ENCODE measurements around the gene ZNF107.

The ZNF107 gene

DNA sequence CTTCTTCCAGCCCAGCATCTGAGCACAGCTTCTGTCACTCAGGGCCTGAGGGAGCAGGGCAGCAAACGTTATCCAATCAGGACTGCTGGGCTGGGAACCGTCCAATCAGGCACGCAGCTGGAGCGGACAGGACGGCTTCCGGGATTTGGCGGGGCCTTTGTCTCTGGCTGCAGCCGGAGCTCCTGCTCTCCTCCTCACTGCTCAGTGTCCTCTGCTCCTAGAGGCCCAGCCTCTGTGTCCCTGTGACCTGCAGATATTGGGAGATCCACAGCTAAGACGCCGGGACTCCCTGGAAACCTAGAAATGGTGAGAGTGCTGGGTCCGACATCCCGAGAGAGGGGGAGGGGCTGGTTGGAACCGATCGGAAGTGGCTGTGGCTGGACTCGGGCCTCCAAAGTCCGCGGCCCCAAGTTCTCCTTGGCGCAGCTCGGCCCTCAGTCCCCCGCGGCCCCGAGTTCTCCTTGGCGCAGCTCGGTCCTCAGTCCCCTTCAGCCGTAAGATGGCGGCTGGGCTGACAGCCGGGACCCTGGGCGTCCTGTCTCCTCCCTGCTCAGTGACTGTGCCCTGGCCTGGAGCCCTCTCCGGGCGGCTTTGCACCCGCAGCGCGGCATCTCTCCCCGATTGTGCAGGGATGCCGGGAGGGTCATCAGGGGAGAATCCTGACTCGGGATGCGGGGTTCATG, at the start of gene ZNF107:
TSS of gene ZNF107 (plus strand) at position 154 of the 683 bp plus-strand sequence. CDS start at position 304, 150 bp downstream.
- peak; percentile 17 to 94 (median 86) for DNase-seq

GRCh38 chr7:64618785-64619456, 47.0 kb upstream of the ZNF107 start:
- DNase-seq: no peak

GRCh38 chr7:64619705-64620104, 46.2 kb upstream of the ZNF107 start:
- no peak for DNase-seq

- no peak for DNase-seq
Measured at GRCh38 chr7:64621656-64622055, 44.3 kb upstream of the ZNF107 start.

- DNase-seq: peak in 1 of 14 donors; percentile 1
Measured at GRCh38 chr7:64625114-64626082, 40.5 kb upstream of the ZNF107 start.

DNA sequence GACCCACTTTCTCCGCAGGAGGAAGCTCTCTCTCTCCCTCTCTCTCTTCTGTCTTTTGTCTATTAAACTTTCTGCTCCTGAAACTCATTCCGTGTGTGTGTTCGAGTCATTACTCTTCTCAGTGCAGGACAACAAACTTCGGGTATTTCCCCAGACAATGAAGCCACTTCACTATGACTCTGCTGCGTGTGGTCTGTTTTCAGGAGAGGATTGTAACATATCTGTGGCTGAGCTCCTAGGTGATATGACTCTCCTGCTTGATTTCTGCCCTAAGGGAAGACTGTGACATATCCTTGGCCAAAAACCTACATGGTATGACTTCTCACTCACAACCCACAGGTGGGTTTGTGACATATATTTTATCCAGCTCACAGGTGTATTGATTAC, 39.9 kb upstream of the ZNF107 start:
- DNase-seq: no peak

- DNase-seq: no peak
Measured at GRCh38 chr7:64626557-64626956, 39.4 kb upstream of the ZNF107 start.

DNA sequence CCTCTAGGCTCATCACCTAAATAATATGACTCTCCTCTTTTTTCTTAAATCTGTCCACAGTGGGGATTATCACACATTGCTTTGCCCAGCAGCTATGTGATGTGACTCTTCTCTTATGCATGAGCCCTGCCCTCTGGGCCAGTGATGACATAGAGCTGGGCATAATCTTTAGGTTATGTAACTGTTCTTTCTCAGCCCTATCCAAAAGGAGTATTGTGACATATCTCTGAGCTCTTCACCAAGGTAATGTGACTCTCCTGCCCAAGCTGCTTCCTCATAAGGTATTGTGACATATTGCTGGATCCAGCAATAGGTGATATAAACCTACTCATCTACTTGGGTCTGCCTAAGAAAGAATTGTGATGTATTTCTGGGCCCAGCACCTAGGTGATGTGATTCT, 37.7 kb upstream of the ZNF107 start:
- no peak for DNase-seq

DNA sequence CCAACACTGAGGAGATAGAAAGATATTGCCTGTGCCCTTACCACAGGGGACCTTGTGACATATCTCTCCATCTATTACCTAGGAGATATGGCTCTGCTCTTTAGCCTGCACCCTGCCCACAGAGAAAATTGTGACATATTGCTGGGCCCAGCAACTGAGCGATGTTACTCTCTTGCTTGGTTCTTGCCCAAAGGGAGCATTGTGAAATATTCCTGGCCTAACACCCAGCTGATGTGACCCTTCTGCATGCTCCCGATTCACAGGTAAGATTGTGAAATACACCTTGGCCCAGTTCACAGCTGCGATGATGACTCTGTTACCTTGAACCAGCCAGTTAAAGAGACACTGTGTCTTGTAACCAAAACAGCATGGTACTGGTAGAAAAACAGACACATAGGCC, 37.2 kb upstream of the ZNF107 start:
- DNase-seq: no peak

- DNase-seq: no peak
Measured at GRCh38 chr7:64630496-64630895, 35.4 kb upstream of the ZNF107 start.

- DNase-seq: no peak
Measured at GRCh38 chr7:64632029-64632428, 33.9 kb upstream of the ZNF107 start.

GRCh38 chr7:64633401-64633800, 32.5 kb upstream of the ZNF107 start:
- no peak for DNase-seq

GRCh38 chr7:64634406-64635062, 31.4 kb upstream of the ZNF107 start:
- DNase-seq: no peak

DNA sequence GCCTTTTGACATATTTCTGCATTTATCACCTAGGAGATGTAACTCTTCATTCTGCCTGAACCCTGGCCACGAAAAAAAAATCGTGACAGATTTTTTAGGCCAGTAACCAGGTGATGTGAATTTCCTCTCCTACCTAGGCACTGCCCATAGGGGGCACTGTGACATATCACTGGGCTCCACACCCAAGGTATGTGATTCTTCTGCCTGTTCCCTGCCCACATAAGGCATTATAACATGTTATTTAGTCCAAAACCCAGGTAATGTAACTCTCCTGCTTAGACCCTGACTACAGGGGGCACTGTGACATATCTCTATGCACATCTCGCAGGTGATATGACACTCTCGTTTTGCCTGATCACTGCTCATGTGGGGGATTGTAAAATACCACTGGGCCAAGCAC, 29.5 kb upstream of the ZNF107 start:
- no peak for DNase-seq

GRCh38 chr7:64637521-64638445, 28.1 kb upstream of the ZNF107 start:
- no peak for DNase-seq

DNA sequence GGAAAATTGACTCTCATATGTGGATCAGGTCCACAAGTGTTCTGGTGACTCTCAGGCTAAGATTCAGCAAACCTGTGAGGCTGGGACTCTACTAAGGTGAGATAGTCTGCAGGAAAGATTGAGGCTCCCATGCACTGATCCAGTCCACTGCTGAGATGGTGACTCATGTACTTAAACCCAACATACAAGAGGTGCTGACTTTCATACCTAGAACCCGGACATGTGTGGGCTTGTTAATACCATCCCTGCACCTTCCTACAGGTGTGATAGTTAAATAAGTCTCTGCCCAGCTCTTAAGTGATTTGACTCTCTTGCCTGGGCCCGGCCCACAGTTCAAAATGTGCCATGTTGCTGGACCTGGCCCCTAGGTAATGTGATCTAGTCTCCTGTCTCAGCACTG, 27.1 kb upstream of the ZNF107 start:
- DNase-seq: no peak

DNA sequence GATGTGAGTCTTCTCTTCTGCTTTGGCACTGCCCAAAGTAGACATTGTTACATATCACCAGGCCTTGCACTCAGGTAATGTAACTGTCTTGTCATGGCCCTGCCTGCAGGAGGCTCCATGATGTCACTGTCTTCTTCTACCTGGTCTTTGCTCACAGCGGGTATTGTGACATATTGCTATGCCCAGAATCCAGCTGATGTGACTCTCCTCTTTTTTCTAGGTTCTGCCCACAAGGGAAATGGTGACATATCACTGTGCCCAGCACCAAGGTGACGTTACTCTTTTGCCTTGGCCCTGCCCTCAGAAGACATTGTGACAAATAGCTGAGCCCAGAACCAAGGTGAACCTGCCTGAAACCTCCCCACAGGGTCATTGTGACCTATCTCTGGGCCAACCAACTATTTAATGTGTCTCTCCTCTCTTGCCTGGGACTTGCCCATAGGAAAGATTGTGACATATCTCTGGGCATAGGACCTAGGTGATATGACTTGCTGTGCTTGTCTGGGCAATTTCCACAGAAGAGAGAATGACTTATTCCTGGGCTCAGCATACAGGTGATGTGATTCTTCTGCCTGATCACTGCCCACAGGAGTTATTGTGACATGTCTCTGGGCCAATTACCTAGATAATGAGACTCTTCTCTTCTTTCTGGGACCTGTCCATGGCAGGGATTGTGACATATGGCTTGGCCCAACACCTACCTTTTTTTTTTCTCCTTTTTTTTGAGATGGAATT, 26.5 kb upstream of the ZNF107 start:
- no peak for DNase-seq

DNA sequence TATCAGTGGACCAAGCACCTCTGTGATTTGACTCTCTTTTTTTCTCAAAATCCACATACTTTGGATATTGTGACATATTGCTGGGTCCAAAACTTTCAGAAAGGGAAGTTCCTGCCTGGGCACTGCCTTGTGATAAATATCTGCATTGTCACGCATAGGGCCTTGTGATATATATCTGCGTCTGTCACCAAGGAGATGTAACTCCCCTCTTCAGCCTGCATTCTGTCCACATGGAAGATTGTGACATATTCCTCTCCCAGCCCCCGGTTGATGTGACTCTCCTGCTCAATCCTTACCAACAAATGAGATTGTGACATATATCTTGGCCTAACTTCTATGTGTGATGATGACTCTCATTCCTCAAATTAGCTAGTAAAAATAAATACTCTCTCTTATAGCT, 25.4 kb upstream of the ZNF107 start:
- no peak for DNase-seq

DNA sequence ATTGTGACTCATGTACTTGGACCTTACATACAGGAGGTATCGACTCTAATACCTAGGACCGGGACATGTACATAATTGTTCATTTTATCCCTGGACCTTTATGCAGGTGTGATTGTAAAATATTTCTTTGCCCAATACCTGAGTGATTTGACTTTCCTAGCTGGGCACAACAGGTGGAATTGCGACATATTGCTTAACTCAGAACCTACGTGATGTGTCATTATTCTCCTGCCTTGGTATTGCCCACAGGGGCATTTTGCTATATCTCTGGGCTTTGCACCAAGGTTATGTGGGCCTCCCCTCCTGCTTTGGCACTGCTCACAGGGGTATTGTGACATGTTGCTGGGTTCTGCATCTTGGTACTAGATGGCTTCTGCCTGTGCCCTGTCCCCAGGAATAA, 23.9 kb upstream of the ZNF107 start:
- DNase-seq: no peak

GRCh38 chr7:64642875-64643274, 23.1 kb upstream of the ZNF107 start:
- no peak for DNase-seq

DNA sequence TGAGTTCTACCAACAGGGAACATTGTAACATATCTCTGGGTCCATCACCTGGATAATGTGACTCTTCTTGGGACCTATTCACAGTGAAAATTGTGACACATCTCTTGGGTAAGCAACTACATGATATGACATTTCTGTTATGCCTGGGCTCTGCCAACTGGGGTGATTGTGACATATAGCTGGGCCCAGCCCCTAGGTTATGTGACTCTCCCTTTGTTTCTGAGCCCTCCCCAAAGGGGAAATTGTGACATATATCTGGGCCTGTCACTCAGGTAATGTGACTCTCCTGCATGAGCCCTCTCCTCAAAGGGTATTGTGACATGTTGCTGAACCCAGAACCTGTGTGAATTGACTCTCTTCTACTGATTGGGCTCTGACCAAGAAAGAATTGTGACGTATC, 22.4 kb upstream of the ZNF107 start:
- no peak for DNase-seq
